H1 (cell line): ENCODE results near the gene DOCK1. TPM values are rescaled to one million over a fixed set of nuclear protein-coding genes. Genes with fewer than 3 reads are reported as not detected.

Source experiments
- CTCF ChIA-PET: fragments of 300-600 bp; sonication (Branson Sonifier 250); formaldehyde crosslinking; loops from one replicate; lab custom pipeline; 2021; ENCODE audit not compliant: partially characterized antibody; lab: Charles Lee
- POLR2A ChIA-PET: fragments of 300-600 bp; sonication (Branson Sonifier 250); formaldehyde crosslinking; loops from one replicate; lab custom pipeline; 2021; ENCODE audit warnings: inconsistent platforms; ENCODE audit not compliant: partially characterized antibody; lab: Charles Lee
- DNase-seq, 2 experiments: peaks; one replicate each; pipeline versions ENCODE4 v3.0.0 to v3.0.0-alpha.2; 2010 to 2022; ENCODE audit warnings: low spot score in 2 of 2, low read depth in 1 of 2, mixed read lengths in 1 of 2
- FAIRE-seq: peaks from 2 replicates; lab custom pipeline; 2011; peaks lifted over from hg19 to GRCh38; lab: Jason Lieb, UNC
- H2AFZ ChIP-seq: 2 replicates; pipeline ENCODE4 v1.8.1; 2012; ENCODE audit warnings: low read length, inconsistent platforms
- H2AK5ac ChIP-seq: 2 replicates; pipeline ENCODE4 v1.6.1; 2013; ENCODE audit warnings: low read depth, low read length
- H2BK120ac ChIP-seq: replicated peaks from 2 replicates; pipeline ENCODE3; 2013; ENCODE audit warnings: low read depth, low read length, inconsistent platforms
- H2BK12ac ChIP-seq: 2 replicates; pipeline ENCODE4 v1.6.1; 2013; ENCODE audit warnings: low read depth, low read length
- H2BK15ac ChIP-seq: 2 replicates; pipeline ENCODE4 v1.6.1; 2013; ENCODE audit warnings: low read length
- H2BK20ac ChIP-seq: 2 replicates; pipeline ENCODE4 v1.6.1; 2013; ENCODE audit warnings: low read length
- H2BK5ac ChIP-seq: 2 replicates; pipeline ENCODE4 v1.6.1; 2013; ENCODE audit warnings: low read depth, low read length
- H3K14ac ChIP-seq: 2 replicates; pipeline ENCODE4 v1.6.1; 2013; ENCODE audit warnings: inconsistent platforms; ENCODE audit not compliant: insufficient read length
- H3K18ac ChIP-seq: 2 replicates; pipeline ENCODE4 v1.6.1; 2013; ENCODE audit warnings: low read length; ENCODE audit errors: extremely low read depth
- H3K23ac ChIP-seq: 2 replicates; pipeline ENCODE4 v1.6.1; 2013; ENCODE audit warnings: inconsistent platforms; ENCODE audit not compliant: insufficient read length
- H3K23me2 ChIP-seq: 2 replicates; pipeline ENCODE4 v1.6.1; 2013; ENCODE audit warnings: low read depth, low read length
- H3K27ac ChIP-seq: 2 replicates; pipeline ENCODE4 v1.6.1; 2011; ENCODE audit warnings: low read depth, low read length, inconsistent platforms
- H3K27me3 ChIP-seq, 4 experiments: replicated peaks in 1 of 4; 1 replicate in 1 of 4; 2 replicates in 3 of 4; pipeline versions ENCODE4 v1.6.1 to v1.8.1; 2011 to 2013; ENCODE audit warnings: low read length in 3 of 4, mild to moderate bottlenecking in 3 of 4, inconsistent platforms in 2 of 4, mixed read lengths in 2 of 4, moderate library complexity in 1 of 4; ENCODE audit not compliant: control insufficient read depth in 3 of 4, insufficient read depth in 3 of 4; ENCODE audit errors: extremely low read depth in 1 of 4
- H3K36me3 ChIP-seq, 4 experiments: 2 replicates each; pipeline versions ENCODE4 v1.6.1 to v1.8.1; 2011 to 2013; ENCODE audit warnings: mild to moderate bottlenecking in 4 of 4, low read length in 3 of 4, moderate library complexity in 2 of 4, control low read depth in 1 of 4, inconsistent platforms in 1 of 4; ENCODE audit not compliant: insufficient read depth in 4 of 4, control insufficient read depth in 2 of 4
- H3K4ac ChIP-seq: replicated peaks from 2 replicates; pipeline ENCODE3; 2013; ENCODE audit warnings: low read length, low read depth, mixed read lengths, inconsistent platforms; ENCODE audit not compliant: insufficient read length
- H3K4me1 ChIP-seq, 4 experiments: replicated peaks in 1 of 4; 1 replicate in 1 of 4; 2 replicates in 3 of 4; pipeline versions ENCODE4 v1.6.1 to v1.8.1; 2011 to 2013; ENCODE audit warnings: low read length in 3 of 4, inconsistent platforms in 2 of 4, mixed read lengths in 1 of 4; ENCODE audit not compliant: insufficient read depth in 4 of 4, control insufficient read depth in 3 of 4
- H3K4me2 ChIP-seq, 2 experiments: 2 replicates each; pipeline versions ENCODE4 v1.6.1 to v1.8.1; 2011 to 2013; ENCODE audit warnings: low read depth in 2 of 2, low read length in 2 of 2, control low read depth in 1 of 2, inconsistent platforms in 1 of 2, mild to moderate bottlenecking in 1 of 2; ENCODE audit not compliant: insufficient read depth in 1 of 2
- H3K4me3 ChIP-seq, 4 experiments: fragments of 200-600, 300-600 bp in 1 of 4; sonication (generic), shearing (Covaris generic), sonication (Bioruptor Twin) in 1 of 4; 2 replicates each; pipeline versions ENCODE4 v1.5.1 to v1.8.1; 2011 to 2016; ENCODE audit warnings: low read length in 4 of 4, low read depth in 3 of 4, control low read depth in 2 of 4, inconsistent platforms in 2 of 4, mild to moderate bottlenecking in 2 of 4, mixed read lengths in 1 of 4, moderate library complexity in 1 of 4; ENCODE audit not compliant: insufficient read depth in 2 of 4; ENCODE audit errors: extremely low read depth in 1 of 4
- H3K56ac ChIP-seq: replicated peaks from 2 replicates; pipeline ENCODE3; 2013; ENCODE audit warnings: low read depth, mild to moderate bottlenecking, mixed read lengths, low read length, inconsistent platforms; ENCODE audit not compliant: insufficient read length
- H3K79me1 ChIP-seq: 2 replicates; pipeline ENCODE4 v1.6.1; 2013; ENCODE audit warnings: low read depth, low read length, control low read depth
- H3K79me2 ChIP-seq, 2 experiments: 2 replicates each; pipeline versions ENCODE4 v1.6.1 to v1.8.1; 2012 to 2013; ENCODE audit warnings: low read length in 2 of 2, mild to moderate bottlenecking in 2 of 2, inconsistent platforms in 1 of 2; ENCODE audit not compliant: insufficient read depth in 2 of 2, control insufficient read depth in 1 of 2
- H3K9ac ChIP-seq, 4 experiments: replicated peaks in 1 of 4; 1 replicate in 1 of 4; 2 replicates in 3 of 4; pipeline versions ENCODE4 v1.6.1 to v1.8.1; 2011 to 2013; ENCODE audit warnings: low read depth in 3 of 4, low read length in 3 of 4, control low read depth in 2 of 4, mild to moderate bottlenecking in 2 of 4, moderate library complexity in 2 of 4, inconsistent platforms in 1 of 4; ENCODE audit errors: extremely low read depth in 1 of 4
- H3K9me3 ChIP-seq, 2 experiments: 2 replicates each; pipeline versions ENCODE4 v1.6.1 to v1.8.1; 2012 to 2013; ENCODE audit warnings: mild to moderate bottlenecking in 2 of 2, moderate library complexity in 2 of 2, control low read depth in 1 of 2, inconsistent platforms in 1 of 2, low read depth in 1 of 2, low read length in 1 of 2, mixed read lengths in 1 of 2; ENCODE audit not compliant: insufficient read depth in 2 of 2
- H4K20me1 ChIP-seq, 2 experiments: replicated peaks in 1 of 2; 2 replicates each; pipeline versions ENCODE3 to v1.8.1; 2011 to 2013; ENCODE audit warnings: inconsistent platforms in 2 of 2, low read length in 2 of 2, mild to moderate bottlenecking in 1 of 2; ENCODE audit not compliant: insufficient read depth in 2 of 2, control insufficient read depth in 1 of 2
- H4K5ac ChIP-seq: 2 replicates; pipeline ENCODE4 v1.6.1; 2013; ENCODE audit warnings: low read length, low read depth, mixed read lengths, inconsistent platforms; ENCODE audit not compliant: insufficient read length
- H4K8ac ChIP-seq: 2 replicates; pipeline ENCODE4 v1.8.0; 2013; ENCODE audit warnings: mild to moderate bottlenecking, moderate library complexity, low read length, inconsistent platforms; ENCODE audit not compliant: insufficient read depth; ENCODE audit errors: extremely low read depth
- H4K91ac ChIP-seq: replicated peaks from 2 replicates; pipeline ENCODE3; 2013; ENCODE audit warnings: low read length, mixed read lengths, inconsistent platforms; ENCODE audit not compliant: insufficient read length
- CBX8 ChIP-seq: fragments of 300-800, 300-1000 bp; sonication (generic); IDR thresholded peaks from 2 replicates; pipeline ENCODE4 v1.7.1; 2016; ENCODE audit warnings: low read depth, low read length, borderline replicate concordance
- CTCF ChIP-seq, 3 experiments: IDR thresholded peaks; 1 replicate in 2 of 3; 2 replicates in 1 of 3; pipeline versions ENCODE4 v1.5.1 to v1.6.1; 2011; ENCODE audit warnings: low read length in 3 of 3, mild to moderate bottlenecking in 3 of 3, inconsistent platforms in 2 of 3, low read depth in 1 of 3, moderate library complexity in 1 of 3; ENCODE audit not compliant: insufficient read depth in 1 of 3; ENCODE audit errors: control extremely low read depth in 1 of 3
- KDM4A ChIP-seq: IDR thresholded peaks from one replicate; pipeline ENCODE4 v1.7.1; 2012; ENCODE audit warnings: low read depth, mild to moderate bottlenecking, moderate library complexity, low read length, inconsistent platforms; ENCODE audit not compliant: severe bottlenecking
- POLR2AphosphoS5 ChIP-seq: IDR thresholded peaks from 2 replicates; pipeline ENCODE4 v1.6.1; 2011; ENCODE audit warnings: low read depth, low read length
- SIN3A ChIP-seq, 2 experiments: IDR thresholded peaks in 1 of 2; conservative IDR thresholded peaks in 1 of 2; 2 replicates each; pipeline ENCODE4 v1.6.1; 2011 to 2012; ENCODE audit warnings: low read length in 2 of 2, improper control_type of control experiment in 1 of 2, low read depth in 1 of 2, mild to moderate bottlenecking in 1 of 2
- SIX5 ChIP-seq: IDR thresholded peaks from 2 replicates; pipeline ENCODE4 v1.6.1; 2011; ENCODE audit warnings: mild to moderate bottlenecking, low read depth, low read length
- SP4 ChIP-seq: IDR thresholded peaks from 2 replicates; pipeline ENCODE4 v1.6.1; 2012; ENCODE audit warnings: low read length, inconsistent platforms
- TBP ChIP-seq: IDR thresholded peaks from 2 replicates; pipeline ENCODE4 v1.6.1; 2011; ENCODE audit warnings: low read depth, low read length, improper control_type of control experiment
- WGBS, 2 experiments: shearing (Covaris generic) in 1 of 2; methylation state at CpG; one replicate each; pipeline versions ENCODE4 v1.1.6 to v1.1.7; 2013 to 2015; ENCODE audit warnings: low lambda C conversion rate in 2 of 2, mixed read lengths in 2 of 2, inconsistent platforms in 1 of 2, low coverage in 1 of 2, missing lambda C conversion rate in 1 of 2; ENCODE audit not compliant: insufficient replicate concordance in 2 of 2, insufficient coverage in 1 of 2, insufficient read length in 1 of 2; ENCODE audit errors: extremely low coverage in 1 of 2, missing lambda C conversion rate in 1 of 2; 5-methylcytosine and 5-hydroxymethylcytosine counted together
- polyA plus RNA-seq, 7 experiments: library from polyadenylated mRNA; depleted of rRNA in 3 of 7; stranded (reverse) in 5 of 7; unstranded in 2 of 7; fragments of >200 nt in 5 of 7; fragments of 200-250 nt in 2 of 7; gene quantifications; 1 replicate in 5 of 7; 2 replicates in 1 of 7; 4 replicates in 1 of 7; pipeline versions ENCODE4 v1.2.1 to v1.2.3, GENCODE V29; 2011 to 2013; ENCODE audit warnings: missing spikeins in 2 of 7, mixed read lengths in 2 of 7
- total RNA-seq: library from RNA; stranded (reverse); fragmentation: NEBNext Ultra II Directional; extraction: Animal tissue kit (Norgen Biotek cat#: 25700); gene quantifications from 2 replicates; pipeline ENCODE4 v1.2.1, GENCODE V29; 2021

DOCK1 gene
- total and polyA plus RNA-seq, 2 of the 8 experiments (the other 6 are each of a cell fraction or from before 2014, with no cell fraction given): 11.6 to 53.0 TPM

- H4K5ac ChIP-seq: no peak overlapping the region
- no peak overlapping the region for H4K8ac ChIP-seq
- H2BK120ac ChIP-seq: no peak overlapping the region
- H3K4ac ChIP-seq: no peak overlapping the region
- no peak overlapping the region for H2BK12ac ChIP-seq
- H3K23ac ChIP-seq: no peak overlapping the region
- H3K23me2 ChIP-seq: no peaks in the 10 kb centered on the region
- no peak overlapping the region for H3K18ac ChIP-seq
- CTCF ChIA-PET: interaction anchor here (0.6 to 1.2 kb wide), 6 partner anchors 14 to 209 kb away, joined by 3 read pairs; no protein-coding TSS in a partner anchor
- POLR2A ChIA-PET: no interaction called here
- TF ChIP-seq CTCF (IDR thresholded peaks at IDR 0.05; ENCODE audit: control extremely low read depth in 1 of 3, insufficient read depth in 1 of 3, low read depth in 1 of 3, low read length in 3 of 3): no peak
- no peak for TF ChIP-seq CBX8
- TF ChIP-seq TBP: no peak
- no peak for TF ChIP-seq POLR2AphosphoS5
- no peak for TF ChIP-seq KDM4A
- TF ChIP-seq SIN3A (conservative IDR thresholded peaks at IDR 0.05 in 1 of 2, IDR thresholded peaks at IDR 0.05 in 1 of 2; ENCODE audit: low read depth in 1 of 2, low read length in 2 of 2): no peak
- no peak for TF ChIP-seq SP4
- TF ChIP-seq SIX5: no peak
- DNase-seq (no peak), FAIRE-seq (no peak)
- no peak overlapping the region for H3K14ac ChIP-seq
- H2AFZ ChIP-seq: no peak overlapping the region
- no peak overlapping the region for H2BK15ac ChIP-seq
- H4K91ac ChIP-seq: no peak overlapping the region
- H3K36me3 ChIP-seq: peaks cover 2 to 38% (median 30%) of the 10 kb centered on the region in 4 experiments; a peak in 7 of 8 replicates
- H3K4me3 ChIP-seq: no peak overlapping the region
- no peaks in the 10 kb centered on the region for H3K79me1 ChIP-seq
- no peak overlapping the region for H3K56ac ChIP-seq
- 94% methylated on average over 4 of the region's 4 CpGs; no CpG with 5 or more reads in 1 of the 2 experiments for WGBS, 2 experiments
- no peak overlapping the region for H3K27ac ChIP-seq
- H4K20me1 ChIP-seq: no peaks in the 10 kb centered on the region
- H3K4me1 ChIP-seq: no peaks in the 10 kb centered on the region
- no peaks in the 10 kb centered on the region for H3K79me2 ChIP-seq
- no peak overlapping the region for H3K9ac ChIP-seq
- no peak overlapping the region for H2BK20ac ChIP-seq
- H3K27me3 ChIP-seq: no peaks in the 10 kb centered on the region
- no peak overlapping the region for H2AK5ac ChIP-seq
- H2BK5ac ChIP-seq: no peak overlapping the region
- H3K9me3 ChIP-seq: no peaks in the 10 kb centered on the region
- H3K4me2 ChIP-seq: no peak overlapping the region
Measured at GRCh38 chr10:127036987-127037386, 131.8 kb downstream of the DOCK1 start.
